NCI-H1105 (cell line): ENCODE measurements around the gene INHBE.

Experiments used
- DNase-seq: peaks from one replicate; lab custom pipeline; 2025; lab: John Stamatoyannopoulos, UW

Gene INHBE

DNA sequence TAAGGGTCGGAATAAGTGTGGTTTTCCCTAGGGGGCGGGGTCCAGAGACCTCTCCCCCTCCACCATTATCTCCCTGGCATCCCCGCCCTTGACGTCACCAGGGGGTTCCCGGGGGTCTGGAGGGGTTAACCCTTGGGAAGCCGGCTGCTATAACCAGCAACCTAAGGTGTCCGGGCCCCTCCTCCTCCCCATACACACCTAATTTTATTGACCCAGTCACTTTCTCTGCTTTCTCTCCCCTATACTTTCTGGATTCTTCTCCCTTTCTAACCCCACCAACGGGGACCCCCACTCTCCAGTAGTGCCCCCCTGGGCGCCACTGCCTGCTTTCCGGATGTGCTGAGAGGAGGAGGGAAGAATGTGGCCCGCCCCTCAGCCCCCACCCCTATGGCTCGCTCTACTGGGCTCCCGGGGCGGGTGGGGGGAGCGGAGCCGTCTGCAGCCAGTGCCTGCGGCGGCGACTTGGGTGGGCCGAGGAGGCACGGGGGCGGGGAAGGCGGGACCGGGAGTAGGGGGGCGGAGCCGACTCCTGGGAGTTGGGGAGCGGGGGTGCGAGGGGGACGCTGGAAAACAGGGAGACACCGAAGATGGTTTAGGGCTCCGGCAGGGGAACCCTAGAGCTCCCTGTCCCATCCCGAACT, 6.3 kb downstream of the INHBE start:
- DNase-seq, result no peak

DNA sequence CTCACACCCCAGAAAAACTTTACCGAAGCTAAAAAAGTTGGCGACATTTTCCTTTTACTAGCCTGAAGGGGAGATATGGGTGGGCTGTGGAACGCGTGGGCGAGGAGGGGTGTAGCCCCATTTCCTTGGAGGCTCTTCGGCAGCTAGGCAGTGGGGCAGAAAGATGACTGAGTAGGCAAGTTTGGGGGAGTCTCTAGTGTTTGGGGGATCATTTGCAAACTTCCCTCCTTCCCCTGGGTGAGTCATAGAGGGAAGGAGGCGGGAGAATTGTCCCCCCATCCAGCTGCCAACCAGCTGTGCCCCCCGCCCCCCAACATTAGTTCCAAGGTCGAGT, 6.8 kb downstream of the INHBE start:
- no peak for DNase-seq

DNA sequence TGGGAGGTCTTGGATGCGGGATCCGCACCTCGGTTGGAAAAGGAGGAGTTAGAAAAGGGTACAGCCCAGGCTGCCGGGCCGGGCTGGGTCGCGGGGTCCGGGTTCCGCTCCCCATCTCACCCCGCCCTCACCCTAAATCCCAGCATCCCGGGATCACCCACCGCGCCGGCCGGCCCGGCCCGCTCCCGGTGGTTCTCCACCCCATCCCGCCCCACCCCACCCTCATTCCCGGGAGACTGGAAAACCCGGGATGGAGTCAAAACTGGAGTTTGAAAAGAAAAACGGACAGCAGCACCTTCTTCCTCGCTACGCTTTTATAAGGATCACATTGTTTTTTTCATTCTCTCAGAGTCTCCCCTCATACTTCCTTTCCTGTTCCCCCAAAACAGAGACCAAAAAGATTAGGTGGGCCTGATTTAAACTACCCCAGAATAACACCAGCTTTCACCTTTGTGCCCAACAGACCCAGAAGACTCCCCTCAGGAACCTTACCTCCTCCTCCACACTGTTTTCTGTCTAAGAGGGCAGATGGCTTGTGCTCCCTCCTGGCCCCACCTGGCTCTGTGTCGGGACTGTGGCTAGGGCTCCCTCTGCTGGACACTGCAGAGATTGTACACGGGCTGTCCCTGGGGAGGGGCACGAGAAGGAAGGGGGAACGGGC, 7.3 kb downstream of the INHBE start:
- DNase-seq, result peak; percentile 73

DNA sequence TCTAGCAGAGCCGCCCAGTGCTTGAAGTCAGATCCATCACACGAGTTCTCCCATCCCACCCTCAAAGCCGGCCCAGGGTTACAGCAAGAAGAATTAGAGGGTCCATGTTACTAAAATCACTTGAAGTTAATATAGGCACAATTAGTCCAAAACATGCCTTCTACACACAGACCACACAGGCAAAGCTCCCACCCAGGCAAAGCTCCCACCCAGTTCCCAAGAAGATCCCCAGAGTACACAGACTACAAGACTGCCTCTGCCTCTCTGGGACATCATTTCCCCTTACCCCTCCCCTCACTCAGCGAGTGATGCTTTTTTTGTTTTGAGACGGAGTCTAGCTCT, 7.8 kb downstream of the INHBE start:
- DNase-seq, result no peak

DNA sequence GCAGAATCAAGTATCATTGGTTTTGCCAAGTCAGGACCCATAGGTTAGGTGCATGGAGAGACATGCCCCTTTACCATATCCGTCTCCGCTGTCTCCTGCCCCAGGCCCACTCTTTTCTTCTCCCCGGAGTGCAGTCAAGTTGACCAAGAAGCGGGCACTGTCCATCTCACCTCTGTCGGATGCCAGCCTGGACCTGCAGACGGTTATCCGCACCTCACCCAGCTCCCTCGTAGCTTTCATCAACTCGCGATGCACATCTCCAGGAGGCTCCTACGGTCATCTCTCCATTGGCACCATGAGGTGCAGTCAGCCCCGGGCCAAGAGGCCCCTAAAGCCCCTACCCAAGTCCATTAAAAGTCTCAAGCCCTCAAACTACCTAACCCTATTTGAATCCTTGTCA, 9.5 kb downstream of the INHBE start:
- DNase-seq, result no peak

DNA sequence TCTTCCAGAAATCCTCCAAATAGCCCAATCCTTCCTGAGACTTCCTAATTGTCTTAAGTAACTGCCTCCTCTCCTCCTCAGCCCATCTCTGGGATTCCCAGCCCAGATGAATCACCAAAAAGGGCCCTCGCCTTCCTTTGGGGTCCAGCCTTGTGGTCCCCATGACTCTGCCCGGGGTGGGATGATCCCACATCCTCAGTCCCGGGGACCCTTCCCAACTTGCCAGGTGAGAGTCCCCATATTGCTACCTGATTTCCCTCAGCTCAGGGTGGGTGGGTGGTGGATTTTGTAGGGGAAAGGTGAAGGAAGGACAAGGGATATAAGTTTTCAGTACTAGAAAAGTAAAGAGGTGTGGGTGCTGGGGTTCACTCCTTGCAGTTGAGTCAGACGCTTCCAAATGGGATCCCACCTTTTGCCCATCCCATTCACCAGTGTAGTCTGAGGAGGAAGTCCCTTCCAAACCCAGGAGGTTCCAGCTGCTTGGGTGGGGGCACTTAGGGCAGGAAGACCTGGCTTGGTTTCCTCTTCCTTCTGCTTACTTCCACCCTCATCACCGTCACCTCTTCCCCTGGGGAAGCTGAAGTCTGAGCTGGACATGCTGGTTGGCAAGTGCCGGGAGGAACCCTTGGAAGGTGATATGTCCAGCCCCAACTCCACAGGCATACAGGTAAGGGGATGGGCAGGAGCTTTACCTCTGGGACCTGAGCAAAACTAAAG, 10.1 kb downstream of the INHBE start:
- no peak for DNase-seq

DNA sequence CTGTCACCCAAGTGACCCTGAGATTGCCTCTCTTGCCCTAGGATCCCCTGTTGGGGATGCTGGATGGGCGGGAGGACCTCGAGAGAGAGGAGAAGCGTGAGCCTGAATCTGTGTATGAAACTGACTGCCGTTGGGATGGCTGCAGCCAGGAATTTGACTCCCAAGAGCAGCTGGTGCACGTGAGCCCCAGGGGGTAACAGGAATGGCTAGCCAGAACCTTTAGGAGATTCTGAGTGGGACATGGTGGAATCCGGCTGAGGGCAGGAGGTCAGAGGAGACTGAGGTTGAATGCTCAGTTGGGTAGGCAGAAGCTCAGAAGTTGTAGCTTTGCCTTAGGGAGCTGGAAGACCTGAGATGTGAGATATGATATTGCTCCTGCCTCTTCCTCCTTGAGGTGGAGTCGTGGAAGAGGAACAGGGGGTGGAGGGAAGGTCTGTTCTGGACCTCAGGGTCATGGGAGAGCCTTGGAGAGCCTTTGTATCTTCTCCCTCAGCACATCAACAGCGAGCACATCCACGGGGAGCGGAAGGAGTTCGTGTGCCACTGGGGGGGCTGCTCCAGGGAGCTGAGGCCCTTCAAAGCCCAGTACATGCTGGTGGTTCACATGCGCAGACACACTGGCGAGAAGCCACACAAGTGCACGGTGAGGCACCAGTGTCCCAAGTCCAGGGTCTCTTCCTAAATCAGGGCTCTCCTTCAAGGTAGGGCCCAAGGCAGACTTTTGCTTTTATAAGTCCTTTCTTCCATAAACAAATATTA, 10.8 kb downstream of the INHBE start:
- DNase-seq, result no peak

DNA sequence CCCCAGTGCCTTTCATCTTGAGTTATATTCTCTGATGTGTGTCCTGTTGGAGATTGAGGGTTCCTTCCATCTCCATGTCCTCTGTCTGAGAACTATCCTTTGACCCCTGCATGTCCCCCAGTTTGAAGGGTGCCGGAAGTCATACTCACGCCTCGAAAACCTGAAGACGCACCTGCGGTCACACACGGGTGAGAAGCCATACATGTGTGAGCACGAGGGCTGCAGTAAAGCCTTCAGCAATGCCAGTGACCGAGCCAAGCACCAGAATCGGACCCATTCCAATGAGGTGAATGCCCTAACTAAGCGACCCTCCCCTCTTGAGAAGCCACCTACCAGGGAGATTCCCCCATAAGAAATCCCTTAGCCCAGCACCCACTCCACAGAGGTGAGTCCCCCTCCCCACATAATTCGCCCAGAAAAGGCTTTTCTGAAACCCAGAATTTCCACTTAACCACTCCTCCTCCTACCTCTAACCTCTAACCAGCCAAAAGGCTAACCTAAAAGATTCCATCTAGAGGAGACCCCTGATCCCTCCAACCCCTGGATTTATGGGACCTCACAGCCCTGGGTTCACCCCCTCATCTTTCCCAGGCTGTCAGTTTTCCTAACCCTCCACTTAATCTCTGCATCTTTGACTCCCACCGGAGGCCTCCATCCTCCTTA, 12.2 kb downstream of the INHBE start:
- DNase-seq, result no peak

DNA sequence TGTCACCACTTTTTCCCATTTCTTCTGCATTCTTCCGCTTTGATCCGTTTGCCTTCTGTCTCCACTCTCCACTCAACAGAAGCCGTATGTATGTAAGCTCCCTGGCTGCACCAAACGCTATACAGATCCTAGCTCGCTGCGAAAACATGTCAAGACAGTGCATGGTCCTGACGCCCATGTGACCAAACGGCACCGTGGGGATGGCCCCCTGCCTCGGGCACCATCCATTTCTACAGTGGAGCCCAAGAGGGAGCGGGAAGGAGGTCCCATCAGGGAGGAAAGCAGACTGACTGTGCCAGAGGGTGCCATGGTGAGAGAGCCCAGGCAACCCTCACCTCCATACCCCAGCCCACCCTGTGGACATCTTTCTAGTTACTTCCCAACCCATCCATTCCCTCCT, 12.8 kb downstream of the INHBE start:
- DNase-seq, result no peak

DNA sequence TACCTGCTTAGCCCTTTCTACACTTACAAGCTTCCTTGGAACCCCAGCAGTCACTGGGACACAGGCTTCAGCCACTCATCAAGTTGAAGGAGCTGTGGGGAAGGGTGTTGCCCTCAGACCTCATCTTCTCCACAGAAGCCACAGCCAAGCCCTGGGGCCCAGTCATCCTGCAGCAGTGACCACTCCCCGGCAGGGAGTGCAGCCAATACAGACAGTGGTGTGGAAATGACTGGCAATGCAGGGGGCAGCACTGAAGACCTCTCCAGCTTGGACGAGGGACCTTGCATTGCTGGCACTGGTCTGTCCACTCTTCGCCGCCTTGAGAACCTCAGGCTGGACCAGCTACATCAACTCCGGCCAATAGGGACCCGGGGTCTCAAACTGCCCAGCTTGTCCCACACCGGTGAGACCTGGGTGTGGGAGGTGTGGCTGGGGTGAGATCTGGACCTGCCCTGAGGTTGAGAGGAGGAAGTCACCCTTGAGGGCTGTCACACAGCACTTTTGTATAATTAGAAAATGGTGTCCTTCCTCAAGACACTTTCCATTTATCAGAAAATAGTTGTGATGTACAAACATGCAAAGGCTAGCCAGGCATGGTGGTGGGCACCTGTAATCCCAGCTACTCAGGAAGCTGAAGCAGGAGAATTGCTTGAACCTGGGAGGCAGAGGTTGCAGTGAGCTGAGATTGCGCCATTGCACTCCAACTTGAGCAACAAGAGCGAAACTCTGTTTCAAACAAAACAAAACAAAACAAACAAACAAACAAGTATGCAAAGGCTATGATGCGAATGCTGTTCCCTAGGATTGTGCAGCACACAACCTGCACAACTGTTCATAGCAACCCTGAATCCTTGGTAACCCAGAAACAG, 14.4 kb downstream of the INHBE start:
- DNase-seq, result no peak

DNA sequence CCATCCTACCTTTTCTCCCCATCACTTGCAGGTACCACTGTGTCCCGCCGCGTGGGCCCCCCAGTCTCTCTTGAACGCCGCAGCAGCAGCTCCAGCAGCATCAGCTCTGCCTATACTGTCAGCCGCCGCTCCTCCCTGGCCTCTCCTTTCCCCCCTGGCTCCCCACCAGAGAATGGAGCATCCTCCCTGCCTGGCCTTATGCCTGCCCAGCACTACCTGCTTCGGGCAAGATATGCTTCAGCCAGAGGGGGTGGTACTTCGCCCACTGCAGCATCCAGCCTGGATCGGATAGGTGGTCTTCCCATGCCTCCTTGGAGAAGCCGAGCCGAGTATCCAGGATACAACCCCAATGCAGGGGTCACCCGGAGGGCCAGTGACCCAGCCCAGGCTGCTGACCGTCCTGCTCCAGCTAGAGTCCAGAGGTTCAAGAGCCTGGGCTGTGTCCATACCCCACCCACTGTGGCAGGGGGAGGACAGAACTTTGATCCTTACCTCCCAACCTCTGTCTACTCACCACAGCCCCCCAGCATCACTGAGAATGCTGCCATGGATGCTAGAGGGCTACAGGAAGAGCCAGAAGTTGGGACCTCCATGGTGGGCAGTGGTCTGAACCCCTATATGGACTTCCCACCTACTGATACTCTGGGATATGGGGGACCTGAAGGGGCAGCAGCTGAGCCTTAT, 15.3 kb downstream of the INHBE start:
- no peak for DNase-seq

DNA sequence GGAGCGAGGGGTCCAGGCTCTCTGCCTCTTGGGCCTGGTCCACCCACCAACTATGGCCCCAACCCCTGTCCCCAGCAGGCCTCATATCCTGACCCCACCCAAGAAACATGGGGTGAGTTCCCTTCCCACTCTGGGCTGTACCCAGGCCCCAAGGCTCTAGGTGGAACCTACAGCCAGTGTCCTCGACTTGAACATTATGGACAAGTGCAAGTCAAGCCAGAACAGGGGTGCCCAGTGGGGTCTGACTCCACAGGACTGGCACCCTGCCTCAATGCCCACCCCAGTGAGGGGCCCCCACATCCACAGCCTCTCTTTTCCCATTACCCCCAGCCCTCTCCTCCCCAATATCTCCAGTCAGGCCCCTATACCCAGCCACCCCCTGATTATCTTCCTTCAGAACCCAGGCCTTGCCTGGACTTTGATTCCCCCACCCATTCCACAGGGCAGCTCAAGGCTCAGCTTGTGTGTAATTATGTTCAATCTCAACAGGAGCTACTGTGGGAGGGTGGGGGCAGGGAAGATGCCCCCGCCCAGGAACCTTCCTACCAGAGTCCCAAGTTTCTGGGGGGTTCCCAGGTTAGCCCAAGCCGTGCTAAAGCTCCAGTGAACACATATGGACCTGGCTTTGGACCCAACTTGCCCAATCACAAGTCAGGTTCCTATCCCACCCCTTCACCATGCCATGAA, 16.0 kb downstream of the INHBE start:
- DNase-seq, result no peak

DNA sequence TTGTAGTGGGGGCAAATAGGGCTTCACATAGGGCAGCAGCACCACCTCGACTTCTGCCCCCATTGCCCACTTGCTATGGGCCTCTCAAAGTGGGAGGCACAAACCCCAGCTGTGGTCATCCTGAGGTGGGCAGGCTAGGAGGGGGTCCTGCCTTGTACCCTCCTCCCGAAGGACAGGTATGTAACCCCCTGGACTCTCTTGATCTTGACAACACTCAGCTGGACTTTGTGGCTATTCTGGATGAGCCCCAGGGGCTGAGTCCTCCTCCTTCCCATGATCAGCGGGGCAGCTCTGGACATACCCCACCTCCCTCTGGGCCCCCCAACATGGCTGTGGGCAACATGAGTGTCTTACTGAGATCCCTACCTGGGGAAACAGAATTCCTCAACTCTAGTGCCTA, 16.6 kb downstream of the INHBE start:
- DNase-seq, result no peak

DNA sequence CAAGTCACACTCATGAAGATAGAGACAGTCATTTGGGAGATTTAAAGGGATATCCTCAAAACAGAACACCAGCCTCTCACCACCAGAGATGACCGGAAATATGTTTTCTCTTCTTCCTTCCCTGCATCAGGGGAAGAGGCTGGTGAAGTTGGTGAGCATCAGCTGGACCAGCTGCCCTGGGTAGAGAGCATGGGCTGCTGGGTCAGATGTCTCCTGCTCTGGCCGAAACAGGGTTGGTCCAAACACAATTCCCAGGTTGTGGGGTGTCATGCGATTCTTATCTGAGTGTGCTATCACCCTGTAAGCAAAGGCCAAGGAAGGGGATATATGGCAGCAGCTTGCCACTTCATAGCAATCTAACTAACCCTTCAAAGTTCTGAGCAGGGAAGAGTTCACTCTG, 17.3 kb downstream of the INHBE start:
- no peak for DNase-seq

DNA sequence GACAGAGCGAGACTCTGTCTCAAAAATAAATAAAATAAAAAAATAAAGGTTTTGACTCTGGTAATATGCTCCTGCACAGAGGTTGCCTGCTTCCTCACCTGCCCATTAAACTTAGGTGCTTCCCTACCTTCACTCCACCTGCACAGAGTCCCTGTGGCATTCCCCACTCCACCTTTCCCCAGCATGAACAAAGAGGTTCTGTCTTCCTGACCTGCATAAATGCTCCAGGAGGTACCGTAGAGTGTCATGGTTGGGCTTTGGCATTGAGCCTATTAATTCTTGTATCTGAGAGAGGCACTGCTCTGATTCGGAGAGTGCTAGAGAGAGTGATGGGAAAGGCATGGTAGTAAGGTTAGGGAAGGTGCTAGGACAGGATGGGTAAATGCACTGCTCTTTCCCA, 18.3 kb downstream of the INHBE start:
- DNase-seq, result no peak

DNA sequence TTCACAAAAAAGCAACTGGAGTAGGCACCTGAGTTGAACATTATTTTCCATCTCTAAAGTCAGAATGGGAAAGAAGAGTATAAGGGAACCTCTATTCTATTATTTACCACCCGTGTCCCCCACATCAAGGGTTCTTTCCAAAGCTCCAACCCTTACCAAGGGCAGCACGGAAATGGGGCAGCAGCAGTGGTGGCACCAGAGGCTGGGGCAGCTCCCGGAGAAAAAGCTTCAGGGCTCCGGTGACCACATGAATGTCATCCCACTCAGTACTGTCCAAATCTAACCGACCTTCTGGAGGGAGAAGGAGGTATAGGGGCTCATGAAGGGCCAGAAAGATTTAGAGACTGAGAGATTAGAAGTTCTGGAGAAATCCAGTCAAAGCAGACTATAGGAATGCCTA, 18.8 kb downstream of the INHBE start:
- no peak for DNase-seq

DNA sequence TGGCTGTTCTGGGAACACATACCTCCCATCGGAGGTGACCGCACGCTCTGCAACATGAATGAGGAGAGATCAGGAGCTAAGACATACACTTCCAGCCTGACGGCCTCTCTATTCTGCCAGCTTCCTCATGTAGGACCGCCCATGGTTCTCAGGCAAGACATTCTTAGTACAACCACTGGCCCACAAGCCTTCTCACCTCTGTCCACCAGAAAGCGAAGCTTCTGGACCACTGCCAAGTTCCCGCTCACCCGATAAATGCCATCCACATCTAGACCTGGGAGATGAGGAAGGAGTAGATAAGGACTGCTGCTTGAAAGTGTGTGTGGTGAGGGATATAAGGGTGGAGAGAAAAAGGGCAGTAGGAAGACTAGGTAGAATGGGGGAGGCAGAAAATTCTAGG, 19.3 kb downstream of the INHBE start:
- DNase-seq, result no peak

DNA sequence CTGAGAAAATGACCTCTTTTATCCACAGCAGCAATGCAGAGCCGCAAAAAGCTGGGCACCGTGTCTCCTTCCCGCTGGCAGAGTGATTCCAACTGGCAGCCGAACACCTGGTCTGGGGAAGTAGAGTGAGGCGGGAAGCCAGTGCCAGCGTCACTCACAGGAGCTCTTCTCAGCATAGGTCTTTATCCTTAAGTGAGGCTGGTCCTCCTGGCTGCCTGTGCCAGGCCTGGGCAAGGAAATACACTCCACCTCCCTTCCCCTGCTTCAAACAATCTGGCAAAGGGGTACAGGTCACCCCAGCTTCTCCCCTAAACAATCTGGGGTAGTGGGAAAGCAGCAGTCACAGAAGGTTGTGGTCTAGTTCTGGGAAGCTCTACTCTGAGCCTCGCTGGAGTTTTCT, 19.8 kb downstream of the INHBE start:
- DNase-seq, result peak; percentile 27

DNA sequence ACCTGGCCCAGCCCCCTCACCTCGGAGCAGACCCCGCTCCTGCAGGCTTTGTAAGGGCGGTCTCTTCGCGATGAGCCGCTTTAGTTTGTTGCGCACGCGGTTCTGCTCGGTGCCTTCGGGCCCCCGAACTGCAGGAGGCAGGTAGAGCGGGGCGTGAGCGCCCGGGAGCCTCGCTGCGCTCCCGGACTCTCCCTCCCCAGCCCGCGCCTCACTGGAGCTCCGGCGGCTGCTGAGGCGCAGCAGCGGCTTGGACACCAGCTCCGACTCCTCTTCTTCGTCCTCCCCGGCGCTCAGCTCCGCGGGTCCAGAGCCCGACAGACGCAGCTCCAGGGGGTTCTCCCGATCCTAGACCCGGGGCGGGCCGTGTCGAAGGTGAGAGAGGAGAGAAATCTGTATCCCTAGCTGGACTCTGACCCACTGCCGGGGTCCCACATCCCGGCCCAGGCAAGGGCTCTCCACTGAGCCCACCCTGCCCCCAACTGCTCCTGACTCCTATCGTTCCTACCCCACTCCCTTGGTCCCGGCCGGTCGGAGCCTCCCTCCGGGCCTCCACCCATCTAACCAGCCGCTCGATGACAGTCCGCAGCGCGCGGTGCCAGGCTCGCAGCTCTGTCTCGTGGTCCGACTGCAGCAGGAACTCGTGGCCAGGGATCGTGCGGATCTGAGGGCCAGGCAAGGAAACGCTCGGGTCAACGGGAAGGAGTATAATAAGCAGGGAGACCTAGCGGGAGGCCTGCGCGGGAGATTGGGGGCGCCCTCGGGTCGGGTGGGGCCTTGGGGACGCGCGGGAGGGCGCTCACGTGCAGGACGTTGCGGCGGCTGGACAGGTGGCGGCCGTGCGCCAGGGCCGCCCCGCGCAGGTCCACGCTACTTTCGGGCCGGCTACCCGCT, 20.4 kb downstream of the INHBE start:
- no peak for DNase-seq
